COR-L47 (cell line): ENCODE measurements around the gene PLEKHG3.
A peak's percentile ranks its signal among the peaks of the same experiment; 100 is the strongest.

Source experiments
- DNase-seq: peaks from one replicate; lab custom pipeline; 2025; lab: John Stamatoyannopoulos, UW

PLEKHG3 gene

DNA sequence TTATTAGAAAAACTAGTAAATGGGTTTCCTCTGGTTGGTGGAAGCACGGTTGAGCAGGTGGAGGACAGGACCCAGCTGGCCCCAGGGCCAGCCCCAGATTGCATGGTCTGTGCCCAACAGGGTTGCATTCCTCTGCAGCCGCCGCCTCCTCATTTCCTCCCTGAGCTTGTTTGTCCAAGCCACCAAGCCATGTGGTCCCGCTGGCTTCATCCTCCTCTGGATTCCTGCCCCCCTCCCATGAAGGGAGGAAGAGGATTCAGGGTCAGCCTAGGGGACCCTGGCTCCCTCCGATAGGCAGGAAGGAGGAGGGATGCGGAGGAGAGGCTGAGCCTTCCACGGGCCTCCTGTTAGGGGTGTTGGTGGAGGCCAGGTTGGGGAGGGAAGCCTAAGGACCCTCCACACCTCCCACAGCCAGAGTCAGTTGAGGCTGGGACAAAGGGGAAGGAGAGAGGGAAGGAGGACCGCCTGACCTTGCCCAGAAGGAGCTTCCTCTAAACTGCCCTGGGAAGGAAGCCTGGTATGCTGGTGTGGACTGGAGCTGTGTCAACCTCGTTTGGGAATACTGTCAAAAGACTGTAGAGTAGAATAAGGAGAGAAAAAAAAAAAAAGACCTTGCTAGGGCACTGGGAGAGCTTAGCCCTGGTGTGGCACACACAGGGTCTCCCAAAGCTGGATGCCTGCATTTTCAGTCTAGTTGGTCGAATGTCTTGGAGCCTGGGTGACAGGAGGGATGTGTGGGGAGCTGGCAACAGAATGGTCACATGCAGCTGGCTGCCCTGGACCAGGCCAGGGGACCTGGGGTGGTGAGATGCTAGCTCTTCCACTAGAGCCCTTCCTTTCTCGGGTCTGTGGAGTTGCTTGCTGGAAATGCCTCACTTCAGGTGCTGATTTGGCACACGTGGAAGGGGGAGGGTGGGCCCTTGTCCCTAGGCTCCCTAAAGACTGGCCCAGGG, 42.4 kb downstream of the PLEKHG3 start:
- DNase-seq = no peak

- DNase-seq = no peak
Measured at GRCh38 chr14:64747327-64747726, 43.1 kb downstream of the PLEKHG3 start.

DNA sequence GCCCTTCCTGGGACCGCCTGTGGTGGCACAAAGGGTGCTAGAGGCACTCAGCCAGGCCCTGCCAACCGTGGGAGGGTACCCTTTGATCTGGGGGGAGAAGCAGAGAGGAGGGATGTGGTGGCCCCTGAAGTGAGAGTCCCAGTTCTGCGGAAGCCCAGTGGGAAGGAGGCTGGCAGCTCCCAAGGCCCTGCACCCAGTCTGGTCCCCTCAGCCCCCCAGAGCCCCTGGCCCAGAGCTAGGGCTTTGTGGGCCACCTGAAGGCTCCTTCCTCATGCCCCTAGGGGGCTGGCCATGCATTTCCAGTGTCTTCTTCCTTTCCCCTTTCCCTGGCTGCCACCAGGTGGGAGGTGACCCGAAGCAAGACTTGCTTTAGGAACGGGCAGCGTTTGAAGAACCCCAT, 44.3 kb downstream of the PLEKHG3 start:
- DNase-seq = no peak

DNA sequence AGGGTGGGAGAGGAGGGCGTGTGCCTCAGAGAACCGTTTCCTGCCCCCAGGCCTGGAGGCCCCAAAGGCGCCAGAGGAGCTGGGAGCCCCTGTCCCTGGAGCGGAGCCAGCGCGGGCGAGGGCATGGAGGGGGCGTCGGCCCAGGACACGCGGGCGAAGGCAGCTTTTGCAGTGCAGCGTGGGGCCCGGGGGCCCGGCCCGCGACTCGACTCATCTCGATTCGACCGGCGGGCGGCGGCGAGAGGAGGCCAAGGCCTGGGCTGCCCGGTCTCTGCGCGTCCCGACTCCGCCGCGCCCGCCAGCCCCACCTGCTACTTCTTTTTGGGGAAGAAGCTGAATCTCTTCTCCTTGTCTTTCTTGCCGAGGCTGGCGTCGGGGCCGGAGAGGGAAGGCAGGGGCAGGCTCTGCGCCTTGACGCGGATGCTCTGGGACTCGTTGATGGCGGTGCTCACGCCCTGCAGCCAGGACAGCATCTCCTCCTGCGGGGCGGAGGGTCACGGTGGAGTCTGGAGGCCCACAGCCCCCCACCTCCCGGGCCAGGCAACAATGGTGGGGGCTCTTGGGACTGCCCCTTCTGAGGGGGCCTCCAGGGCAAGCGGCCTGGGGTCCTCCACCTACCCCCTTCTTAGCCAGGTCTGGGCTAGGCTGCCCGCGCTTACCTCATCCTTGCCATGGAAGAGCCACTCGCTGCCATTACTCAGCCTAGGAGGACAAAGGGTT, 44.9 kb downstream of the PLEKHG3 start:
- no peak for DNase-seq

- no peak for DNase-seq
Measured at GRCh38 chr14:64752909-64753308, 48.7 kb downstream of the PLEKHG3 start.

DNA sequence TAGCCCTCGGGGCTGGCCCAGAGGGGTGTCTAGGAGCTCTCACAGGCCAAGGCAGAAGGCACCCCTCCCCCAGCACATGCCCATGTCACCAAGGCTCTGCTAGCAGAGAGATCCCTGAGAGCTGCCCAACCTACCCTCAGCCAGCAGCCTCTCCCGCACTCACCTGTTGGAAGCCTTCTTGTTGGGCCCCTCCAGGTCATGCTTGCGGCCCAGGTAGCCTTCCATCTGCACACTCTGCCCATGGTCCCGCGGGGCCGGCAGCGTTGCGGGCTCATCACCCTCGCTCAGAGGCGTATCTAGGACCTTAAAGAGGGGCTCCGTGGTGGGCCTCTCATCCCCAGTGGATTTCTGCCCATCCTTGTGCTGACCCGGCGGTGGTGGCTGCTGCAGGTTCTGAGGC, 49.1 kb downstream of the PLEKHG3 start:
- DNase-seq = no peak

- no peak for DNase-seq
Measured at GRCh38 chr14:64753999-64754398, 49.8 kb downstream of the PLEKHG3 start.

GRCh38 chr14:64754685-64755084, 50.5 kb downstream of the PLEKHG3 start:
- DNase-seq = no peak

GRCh38 chr14:64755781-64756221, 51.6 kb downstream of the PLEKHG3 start:
- no peak for DNase-seq

GRCh38 chr14:64756712-64757111, 52.5 kb downstream of the PLEKHG3 start:
- DNase-seq = no peak

DNA sequence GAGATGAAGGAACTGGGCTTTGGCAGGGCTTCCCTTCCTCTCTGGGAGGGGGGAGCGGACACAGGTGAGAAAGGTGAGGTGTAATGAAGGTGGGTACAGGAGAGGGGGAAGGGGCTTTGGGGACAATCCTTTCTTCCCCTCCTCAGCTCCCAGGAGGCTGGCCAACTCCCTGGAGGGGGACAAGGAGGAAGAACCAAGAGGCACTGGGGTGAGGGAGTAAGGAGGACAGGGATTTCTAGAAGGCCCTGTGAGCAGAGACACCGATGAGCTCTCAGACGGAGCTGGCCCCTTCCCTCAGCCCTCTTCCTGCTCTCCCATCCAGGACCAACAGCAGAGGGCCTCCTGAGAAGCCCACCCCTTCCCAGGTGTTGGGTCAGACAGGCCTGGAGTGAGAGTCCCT, 53.4 kb downstream of the PLEKHG3 start:
- DNase-seq = no peak

DNA sequence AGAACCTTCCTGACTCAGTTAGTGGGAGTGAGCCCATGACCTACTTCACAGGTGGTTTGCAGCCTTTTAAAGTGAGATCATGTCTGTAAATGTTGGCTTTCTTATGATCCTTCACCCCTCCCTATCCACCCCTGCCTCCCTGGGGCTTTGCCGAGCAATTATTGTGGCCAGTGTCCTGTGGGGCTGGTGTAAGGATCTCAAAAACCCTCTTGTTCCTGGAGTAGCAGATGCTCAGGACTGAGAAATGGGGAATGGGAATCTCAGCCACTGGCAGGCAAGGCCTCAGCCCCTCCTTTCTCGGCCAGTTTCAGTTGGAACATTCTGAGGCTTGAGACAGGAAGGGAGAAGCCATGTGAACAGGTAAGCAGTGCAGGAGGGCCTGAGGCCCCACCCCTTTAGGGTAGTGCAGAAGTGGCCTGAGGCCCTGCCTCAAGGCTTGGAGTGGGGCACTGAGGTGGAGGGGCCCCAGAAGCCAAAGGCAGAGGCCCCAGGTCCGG, 53.8 kb downstream of the PLEKHG3 start:
- DNase-seq = no peak

- peak; percentile 67 for DNase-seq
Measured at GRCh38 chr14:64758691-64759554, 54.7 kb downstream of the PLEKHG3 start.

GRCh38 chr14:64759555-64759938, 55.3 kb downstream of the PLEKHG3 start:
- DNase-seq = no peak

DNA sequence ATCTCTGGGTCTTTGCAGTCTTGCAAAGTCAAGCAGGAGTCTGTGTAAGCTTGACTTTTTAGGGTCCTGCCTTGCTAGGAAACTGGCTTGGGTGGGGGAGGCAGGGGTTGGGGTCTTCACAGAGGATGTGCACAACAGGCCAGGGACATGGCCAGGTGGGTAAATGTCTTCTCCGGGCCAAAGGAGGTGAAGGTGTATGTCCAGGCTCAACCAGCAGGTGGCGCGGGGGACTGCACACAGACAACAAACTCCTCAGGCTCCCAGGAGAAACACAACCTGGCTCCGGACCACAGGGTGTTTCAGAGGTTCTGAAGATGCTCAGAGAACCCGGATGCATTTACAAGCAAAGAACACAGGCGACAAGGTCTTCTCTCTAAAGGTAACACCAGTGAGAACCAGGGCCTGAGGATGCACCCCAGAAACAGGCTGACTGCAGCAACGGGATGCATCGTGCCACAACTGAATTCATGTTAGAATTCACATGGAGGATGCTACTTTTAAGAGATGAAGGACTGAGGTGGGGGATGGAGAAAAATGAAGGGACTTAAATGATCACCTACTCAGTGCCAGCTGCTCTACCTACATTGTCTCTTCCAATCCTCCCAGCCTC, 56.0 kb downstream of the PLEKHG3 start:
- no peak for DNase-seq

DNA sequence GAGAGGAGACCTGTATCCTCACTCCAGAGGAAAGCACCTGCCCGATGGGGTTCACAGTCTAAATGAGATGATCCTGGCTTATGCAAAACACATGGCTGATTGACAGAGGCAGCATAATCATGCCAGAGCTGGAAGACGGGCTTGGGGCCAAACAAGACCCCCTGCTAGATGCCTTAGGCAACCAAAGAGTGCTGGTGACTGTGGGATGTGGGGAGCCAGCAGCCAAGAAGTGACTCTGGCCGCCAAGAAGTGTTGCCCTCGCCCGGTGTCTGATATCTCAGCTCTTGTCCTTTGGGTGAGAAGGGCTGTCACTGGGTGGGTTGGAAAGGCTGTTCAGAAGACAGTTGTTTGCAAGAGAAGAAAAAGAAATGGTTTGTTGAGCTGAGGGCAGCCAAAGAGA, 56.7 kb downstream of the PLEKHG3 start:
- peak; percentile 64 for DNase-seq

DNA sequence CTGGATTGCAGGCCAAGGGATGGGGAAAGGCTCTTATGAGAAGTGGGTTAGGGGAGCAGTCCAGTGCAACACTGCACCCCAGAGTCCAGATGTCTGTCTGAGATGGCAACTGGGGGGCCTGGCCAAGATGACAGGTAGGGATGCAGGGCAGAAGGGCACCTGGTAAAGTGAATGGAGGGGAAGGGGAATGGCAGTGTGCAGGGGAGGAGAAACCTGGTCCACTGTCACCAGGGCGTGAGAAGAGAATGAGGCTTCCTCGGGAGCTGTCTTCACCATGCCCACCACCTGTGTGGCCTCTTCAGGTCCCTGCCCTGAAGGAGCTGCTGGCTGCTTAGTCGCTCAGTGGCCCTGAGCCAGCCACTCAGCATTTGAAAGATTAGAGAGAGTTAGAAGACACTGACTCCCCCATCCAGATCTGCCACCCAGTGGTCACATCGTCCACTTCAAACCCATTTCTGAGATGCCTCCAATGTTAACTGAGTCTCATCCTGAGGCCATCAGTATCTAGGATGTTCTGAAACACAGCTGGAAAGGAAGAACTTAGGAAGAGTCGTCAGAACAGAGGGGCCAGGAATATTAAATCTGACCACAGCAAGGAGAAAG, 57.3 kb downstream of the PLEKHG3 start:
- DNase-seq = no peak

DNA sequence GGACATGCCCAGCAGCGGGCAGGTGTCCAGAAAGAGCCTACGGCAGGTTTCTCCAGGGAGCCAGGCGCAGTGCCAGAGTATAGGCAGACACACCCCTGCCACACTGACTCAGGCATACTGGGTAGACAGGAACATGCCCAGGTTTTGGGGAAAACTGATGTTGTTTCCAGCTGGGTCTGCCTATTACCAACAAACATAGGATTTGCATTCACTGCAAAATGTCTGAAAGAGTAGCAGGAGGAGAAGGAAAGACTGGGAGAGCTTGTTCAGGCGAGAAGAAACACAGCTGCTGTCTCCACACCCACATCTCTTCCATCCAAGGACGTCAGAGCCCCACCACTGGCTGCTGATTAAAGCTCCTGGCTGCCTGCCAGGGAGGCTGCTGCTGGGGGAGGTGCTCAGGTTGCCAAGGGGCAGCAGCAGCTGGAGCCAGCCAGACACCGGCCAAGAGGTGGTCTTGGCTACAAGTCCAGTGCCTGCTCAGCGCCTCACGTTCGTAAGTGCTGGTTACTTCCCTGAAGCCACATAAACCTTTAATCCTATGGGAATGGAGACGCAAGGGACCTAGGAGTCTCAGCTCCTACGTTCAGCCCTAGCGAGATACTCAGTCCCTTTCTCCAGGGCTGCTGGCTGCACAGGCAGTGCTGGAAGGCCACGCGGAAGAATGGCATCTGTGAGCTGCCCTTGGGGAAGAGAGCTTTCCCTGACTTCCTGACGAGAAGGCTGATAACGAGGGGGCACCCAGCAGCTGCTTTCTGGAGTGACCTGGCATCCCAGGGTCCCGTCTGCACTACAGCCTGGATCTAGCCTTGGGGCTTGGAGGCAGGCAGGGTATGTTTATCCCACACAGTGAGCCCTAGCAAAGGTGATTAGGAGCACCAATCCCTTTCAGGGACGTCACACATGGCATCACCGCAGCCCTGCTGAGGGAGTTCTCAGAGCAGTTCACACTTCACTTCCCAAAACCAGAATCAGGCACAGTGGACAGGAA, 58.1 kb downstream of the PLEKHG3 start:
- DNase-seq = peak; percentile 96

GRCh38 chr14:64763085-64763782, 59.0 kb downstream of the PLEKHG3 start:
- DNase-seq = no peak
